SK-N-SH treated with all-trans-retinoic acid at 6 μM for 48 hours (cell line): ENCODE data around the gene RALGPS1.

ENCODE experiments used
- ATAC-seq: fragments of 200-7000 bp; cut with Tn5 transposase; 3 replicates; pipeline ENCODE4 v1.9.1; 2020; ENCODE audit warnings: mild to moderate bottlenecking, moderate library complexity
- ARNTL ChIP-seq: fragments of 450-650 bp; formaldehyde crosslinking; IDR thresholded peaks from 2 replicates; pipeline ENCODE4 v1.5.0; 2020; ENCODE audit warnings: low read depth, mild to moderate bottlenecking, moderate library complexity, borderline replicate concordance
- BACH2 ChIP-seq: fragments of 250-450 bp; sonication (Bioruptor Pico); IDR thresholded peaks from 2 replicates; pipeline ENCODE4 v1.9.0; 2021; ENCODE audit warnings: mild to moderate bottlenecking, borderline replicate concordance
- CSDC2 ChIP-seq: fragments of 250-450 bp; sonication (Bioruptor Pico); IDR thresholded peaks from 2 replicates; pipeline ENCODE4 v1.5.0; 2020; ENCODE audit warnings: mild to moderate bottlenecking, moderate library complexity
- ESRRG ChIP-seq: fragments of 250-450 bp; sonication (Bioruptor Pico); IDR thresholded peaks from 2 replicates; pipeline ENCODE4 v1.6.1; 2021; ENCODE audit warnings: mild to moderate bottlenecking
- GLIS3 ChIP-seq: fragments of 250-450 bp; sonication (Bioruptor Pico); IDR thresholded peaks from 2 replicates; pipeline ENCODE4 v1.5.0; 2020; ENCODE audit warnings: mild to moderate bottlenecking, moderate library complexity
- OSR1 ChIP-seq: fragments of 250-450 bp; sonication (Bioruptor Pico); IDR thresholded peaks from 2 replicates; pipeline ENCODE4 v1.8.0; 2022; ENCODE audit warnings: moderate library complexity, mild to moderate bottlenecking, inconsistent platforms
- PPARA ChIP-seq: fragments of 250-450 bp; sonication (Bioruptor Pico); IDR thresholded peaks from 2 replicates; pipeline ENCODE4 v1.5.0; 2020; ENCODE audit warnings: mild to moderate bottlenecking, borderline replicate concordance
- RARB ChIP-seq: fragments of 250-450 bp; sonication (Bioruptor Pico); IDR thresholded peaks from 2 replicates; pipeline ENCODE4 v1.8.0; 2021; ENCODE audit warnings: mild to moderate bottlenecking, moderate library complexity
- SNAI2 ChIP-seq: fragments of 250-450 bp; sonication (Bioruptor Pico); IDR thresholded peaks from 2 replicates; pipeline ENCODE4 v1.5.0; 2020; ENCODE audit warnings: mild to moderate bottlenecking, moderate library complexity
- TOX ChIP-seq: fragments of 250-450 bp; sonication (Bioruptor Pico); IDR thresholded peaks from 2 replicates; pipeline ENCODE4 v1.8.0; 2021; ENCODE audit warnings: mild to moderate bottlenecking, moderate library complexity, borderline replicate concordance
- ZC3H10 ChIP-seq: fragments of 250-450 bp; sonication (Bioruptor Pico); IDR thresholded peaks from 2 replicates; pipeline ENCODE4 v1.5.1; 2021; ENCODE audit warnings: mild to moderate bottlenecking, moderate library complexity
- ZFP3 ChIP-seq: fragments of 250-450 bp; sonication (Bioruptor Pico); IDR thresholded peaks from 2 replicates; pipeline ENCODE4 v1.5.0; 2020; ENCODE audit warnings: mild to moderate bottlenecking, moderate library complexity
- ZFP30 ChIP-seq: fragments of 450-650 bp; formaldehyde crosslinking; IDR thresholded peaks from 2 replicates; pipeline ENCODE4 v1.5.0; 2022; ENCODE audit warnings: mild to moderate bottlenecking, moderate library complexity
- ZNF565 ChIP-seq: fragments of 450-650 bp; formaldehyde crosslinking; conservative IDR thresholded peaks from 2 replicates; pipeline ENCODE4 v1.5.0; 2020; ENCODE audit warnings: low read depth, mild to moderate bottlenecking, moderate library complexity
- ZNF70 ChIP-seq: fragments of 450-650 bp; formaldehyde crosslinking; IDR thresholded peaks from 2 replicates; pipeline ENCODE4 v1.5.0; 2020; ENCODE audit warnings: mild to moderate bottlenecking, moderate library complexity
- TF ChIP-seq, protein P1 (sequence below): fragments of 250-450 bp; sonication (Bioruptor Pico); IDR thresholded peaks from 2 replicates; pipeline ENCODE4 v1.5.1; 2020; ENCODE audit warnings: low read depth, mild to moderate bottlenecking, moderate library complexity
- TF ChIP-seq, protein P2 (sequence below): fragments of 250-450 bp; sonication (Bioruptor Pico); IDR thresholded peaks from 2 replicates; pipeline ENCODE4 v1.5.0; 2020; ENCODE audit warnings: mild to moderate bottlenecking, moderate library complexity
- TF ChIP-seq, protein P3 (sequence below): fragments of 250-450 bp; sonication (Bioruptor Pico); IDR thresholded peaks from 2 replicates; pipeline ENCODE4 v1.5.1; 2021; ENCODE audit warnings: mild to moderate bottlenecking, moderate library complexity
- TF ChIP-seq, protein P4 (sequence below): fragments of 250-450 bp; sonication (Bioruptor Pico); IDR thresholded peaks from 2 replicates; pipeline ENCODE4 v1.8.0; 2021; ENCODE audit warnings: low read depth, mild to moderate bottlenecking, moderate library complexity, borderline replicate concordance
- TF ChIP-seq, protein P5 (sequence below): fragments of 250-450 bp; sonication (Bioruptor Pico); IDR thresholded peaks from 2 replicates; pipeline ENCODE4 v1.8.0; 2020; ENCODE audit warnings: mild to moderate bottlenecking, moderate library complexity, borderline replicate concordance

The RALGPS1 gene

DNA sequence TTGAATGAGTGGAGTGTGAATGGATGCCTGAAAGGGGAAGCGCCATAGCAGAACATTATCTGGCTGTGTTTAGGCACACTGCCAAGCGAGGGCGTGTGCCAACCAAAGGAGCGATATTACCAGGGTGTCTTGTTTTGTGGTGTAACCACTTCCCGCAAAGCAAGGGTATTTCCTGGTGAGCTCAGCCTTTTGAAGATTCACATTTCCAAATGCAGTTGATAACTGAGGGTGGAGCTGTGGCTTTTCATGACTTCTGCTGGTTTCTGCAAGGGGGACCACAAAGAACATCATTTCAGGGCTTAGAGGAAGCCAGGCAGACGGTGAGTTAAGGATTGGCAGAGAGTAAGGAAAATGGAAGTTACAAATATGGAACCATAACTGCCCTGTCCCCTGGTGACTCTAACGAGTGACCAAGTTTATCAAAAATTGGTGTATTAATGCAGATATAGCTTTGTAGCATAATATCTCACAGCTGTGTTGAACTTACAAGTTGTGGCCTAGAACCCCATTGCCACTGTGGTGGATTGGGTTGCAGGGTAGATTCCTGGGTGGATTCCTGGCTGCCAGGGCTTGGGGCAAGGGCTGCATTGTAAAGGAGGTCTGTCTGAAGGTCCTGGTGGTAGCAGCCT, 71.4 kb downstream of the RALGPS1 start:
- TF ChIP-seq OSR1 (CRISPR knock-in tag) (no peak), ZFP3 (CRISPR knock-in tag) (no peak), ARNTL (CRISPR knock-in tag) (no peak), ZFP30 (CRISPR knock-in tag) (no peak), ZNF70 (CRISPR knock-in tag) (no peak), TOX (no peak), ZC3H10 (CRISPR knock-in tag) (no peak), CSDC2 (CRISPR knock-in tag) (no peak), SNAI2 (CRISPR knock-in tag) (no peak), BACH2 (CRISPR knock-in tag) (no peak), PPARA (CRISPR knock-in tag) (no peak), ZNF565 (CRISPR knock-in tag) (no peak), GLIS3 (no peak), ESRRG (CRISPR knock-in tag) (no peak), RARB (CRISPR knock-in tag) (no peak)
- TF ChIP-seq, protein P1, sequence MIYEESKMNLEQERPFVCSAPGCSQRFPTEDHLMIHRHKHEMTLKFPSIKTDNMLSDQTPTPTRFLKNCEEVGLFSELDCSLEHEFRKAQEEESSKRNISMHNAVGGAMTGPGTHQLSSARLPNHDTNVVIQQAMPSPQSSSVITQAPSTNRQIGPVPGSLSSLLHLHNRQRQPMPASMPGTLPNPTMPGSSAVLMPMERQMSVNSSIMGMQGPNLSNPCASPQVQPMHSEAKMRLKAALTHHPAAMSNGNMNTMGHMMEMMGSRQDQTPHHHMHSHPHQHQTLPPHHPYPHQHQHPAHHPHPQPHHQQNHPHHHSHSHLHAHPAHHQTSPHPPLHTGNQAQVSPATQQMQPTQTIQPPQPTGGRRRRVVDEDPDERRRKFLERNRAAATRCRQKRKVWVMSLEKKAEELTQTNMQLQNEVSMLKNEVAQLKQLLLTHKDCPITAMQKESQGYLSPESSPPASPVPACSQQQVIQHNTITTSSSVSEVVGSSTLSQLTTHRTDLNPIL (CRISPR knock-in tag), result no peak
- TF ChIP-seq, protein P2, sequence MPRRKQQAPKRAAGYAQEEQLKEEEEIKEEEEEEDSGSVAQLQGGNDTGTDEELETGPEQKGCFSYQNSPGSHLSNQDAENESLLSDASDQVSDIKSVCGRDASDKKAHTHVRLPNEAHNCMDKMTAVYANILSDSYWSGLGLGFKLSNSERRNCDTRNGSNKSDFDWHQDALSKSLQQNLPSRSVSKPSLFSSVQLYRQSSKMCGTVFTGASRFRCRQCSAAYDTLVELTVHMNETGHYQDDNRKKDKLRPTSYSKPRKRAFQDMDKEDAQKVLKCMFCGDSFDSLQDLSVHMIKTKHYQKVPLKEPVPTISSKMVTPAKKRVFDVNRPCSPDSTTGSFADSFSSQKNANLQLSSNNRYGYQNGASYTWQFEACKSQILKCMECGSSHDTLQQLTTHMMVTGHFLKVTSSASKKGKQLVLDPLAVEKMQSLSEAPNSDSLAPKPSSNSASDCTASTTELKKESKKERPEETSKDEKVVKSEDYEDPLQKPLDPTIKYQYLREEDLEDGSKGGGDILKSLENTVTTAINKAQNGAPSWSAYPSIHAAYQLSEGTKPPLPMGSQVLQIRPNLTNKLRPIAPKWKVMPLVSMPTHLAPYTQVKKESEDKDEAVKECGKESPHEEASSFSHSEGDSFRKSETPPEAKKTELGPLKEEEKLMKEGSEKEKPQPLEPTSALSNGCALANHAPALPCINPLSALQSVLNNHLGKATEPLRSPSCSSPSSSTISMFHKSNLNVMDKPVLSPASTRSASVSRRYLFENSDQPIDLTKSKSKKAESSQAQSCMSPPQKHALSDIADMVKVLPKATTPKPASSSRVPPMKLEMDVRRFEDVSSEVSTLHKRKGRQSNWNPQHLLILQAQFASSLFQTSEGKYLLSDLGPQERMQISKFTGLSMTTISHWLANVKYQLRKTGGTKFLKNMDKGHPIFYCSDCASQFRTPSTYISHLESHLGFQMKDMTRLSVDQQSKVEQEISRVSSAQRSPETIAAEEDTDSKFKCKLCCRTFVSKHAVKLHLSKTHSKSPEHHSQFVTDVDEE (CRISPR knock-in tag), result no peak
- TF ChIP-seq, protein P3, sequence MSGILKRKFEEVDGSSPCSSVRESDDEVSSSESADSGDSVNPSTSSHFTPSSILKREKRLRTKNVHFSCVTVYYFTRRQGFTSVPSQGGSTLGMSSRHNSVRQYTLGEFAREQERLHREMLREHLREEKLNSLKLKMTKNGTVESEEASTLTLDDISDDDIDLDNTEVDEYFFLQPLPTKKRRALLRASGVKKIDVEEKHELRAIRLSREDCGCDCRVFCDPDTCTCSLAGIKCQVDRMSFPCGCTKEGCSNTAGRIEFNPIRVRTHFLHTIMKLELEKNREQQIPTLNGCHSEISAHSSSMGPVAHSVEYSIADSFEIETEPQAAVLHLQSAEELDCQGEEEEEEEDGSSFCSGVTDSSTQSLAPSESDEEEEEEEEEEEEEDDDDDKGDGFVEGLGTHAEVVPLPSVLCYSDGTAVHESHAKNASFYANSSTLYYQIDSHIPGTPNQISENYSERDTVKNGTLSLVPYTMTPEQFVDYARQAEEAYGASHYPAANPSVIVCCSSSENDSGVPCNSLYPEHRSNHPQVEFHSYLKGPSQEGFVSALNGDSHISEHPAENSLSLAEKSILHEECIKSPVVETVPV (CRISPR knock-in tag), result no peak
- TF ChIP-seq, protein P4, sequence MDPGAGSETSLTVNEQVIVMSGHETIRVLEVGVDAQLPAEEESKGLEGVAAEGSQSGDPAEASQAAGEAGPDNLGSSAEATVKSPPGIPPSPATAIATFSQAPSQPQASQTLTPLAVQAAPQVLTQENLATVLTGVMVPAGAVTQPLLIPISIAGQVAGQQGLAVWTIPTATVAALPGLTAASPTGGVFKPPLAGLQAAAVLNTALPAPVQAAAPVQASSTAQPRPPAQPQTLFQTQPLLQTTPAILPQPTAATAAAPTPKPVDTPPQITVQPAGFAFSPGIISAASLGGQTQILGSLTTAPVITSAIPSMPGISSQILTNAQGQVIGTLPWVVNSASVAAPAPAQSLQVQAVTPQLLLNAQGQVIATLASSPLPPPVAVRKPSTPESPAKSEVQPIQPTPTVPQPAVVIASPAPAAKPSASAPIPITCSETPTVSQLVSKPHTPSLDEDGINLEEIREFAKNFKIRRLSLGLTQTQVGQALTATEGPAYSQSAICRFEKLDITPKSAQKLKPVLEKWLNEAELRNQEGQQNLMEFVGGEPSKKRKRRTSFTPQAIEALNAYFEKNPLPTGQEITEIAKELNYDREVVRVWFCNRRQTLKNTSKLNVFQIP, result no peak
- TF ChIP-seq, protein P5, sequence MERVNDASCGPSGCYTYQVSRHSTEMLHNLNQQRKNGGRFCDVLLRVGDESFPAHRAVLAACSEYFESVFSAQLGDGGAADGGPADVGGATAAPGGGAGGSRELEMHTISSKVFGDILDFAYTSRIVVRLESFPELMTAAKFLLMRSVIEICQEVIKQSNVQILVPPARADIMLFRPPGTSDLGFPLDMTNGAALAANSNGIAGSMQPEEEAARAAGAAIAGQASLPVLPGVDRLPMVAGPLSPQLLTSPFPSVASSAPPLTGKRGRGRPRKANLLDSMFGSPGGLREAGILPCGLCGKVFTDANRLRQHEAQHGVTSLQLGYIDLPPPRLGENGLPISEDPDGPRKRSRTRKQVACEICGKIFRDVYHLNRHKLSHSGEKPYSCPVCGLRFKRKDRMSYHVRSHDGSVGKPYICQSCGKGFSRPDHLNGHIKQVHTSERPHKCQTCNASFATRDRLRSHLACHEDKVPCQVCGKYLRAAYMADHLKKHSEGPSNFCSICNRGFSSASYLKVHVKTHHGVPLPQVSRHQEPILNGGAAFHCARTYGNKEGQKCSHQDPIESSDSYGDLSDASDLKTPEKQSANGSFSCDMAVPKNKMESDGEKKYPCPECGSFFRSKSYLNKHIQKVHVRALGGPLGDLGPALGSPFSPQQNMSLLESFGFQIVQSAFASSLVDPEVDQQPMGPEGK (CRISPR knock-in tag), result no peak
- ATAC-seq, result no peak; the same call in 2 of the 3 replicates

DNA sequence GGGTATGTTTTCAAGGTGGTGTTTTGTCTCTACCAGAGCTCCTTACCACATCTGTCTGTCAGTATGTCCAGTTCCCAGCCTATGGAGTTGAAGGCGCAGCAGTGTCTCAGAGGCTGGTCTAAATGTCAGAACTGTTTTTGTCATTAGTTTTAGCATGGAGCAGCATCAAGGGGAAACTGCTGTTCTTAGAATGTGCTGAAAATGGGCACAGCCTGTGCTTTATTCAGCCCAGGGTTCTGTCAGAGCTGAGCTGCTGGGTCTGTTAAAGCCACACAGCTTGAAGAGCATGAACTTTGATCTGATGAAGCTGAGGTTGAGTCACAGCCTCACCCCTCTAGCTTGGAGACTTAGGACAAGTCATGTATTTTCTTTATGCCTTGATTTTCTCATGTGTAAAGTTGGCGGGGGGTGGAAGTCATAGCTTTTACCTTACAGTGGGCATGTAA, 71.9 kb downstream of the RALGPS1 start:
- ATAC-seq, result no peak

More for the DNA sequence above, 71.9 kb downstream of the RALGPS1 start:
- TF ChIP-seq, protein P5 (CRISPR knock-in tag), result no peak
- TF ChIP-seq ZFP3 (CRISPR knock-in tag) (no peak), ZNF70 (CRISPR knock-in tag) (no peak), RARB (CRISPR knock-in tag) (no peak), ESRRG (CRISPR knock-in tag) (no peak), GLIS3 (no peak), BACH2 (CRISPR knock-in tag) (no peak)
- TF ChIP-seq, protein P3 (CRISPR knock-in tag), result no peak
- TF ChIP-seq, protein P1 (CRISPR knock-in tag), result no peak
- TF ChIP-seq, all 23 proteins: peak for 0
